C1 segment of cervical spinal cord (tissue), 14 donors: ENCODE data around the gene CPLX1.
"Not testable (repeated sequence)": the region's sequence is repeated elsewhere in the genome, so short reads cannot be mapped to it uniquely, and the experiment has no call there.

Experiments
- DNase-seq, 14 donors: peaks; one replicate each; lab custom pipeline; 2025; lab: John Stamatoyannopoulos, UW

CPLX1 gene

GRCh38 chr4:820230-821172 lies 5.4 kb downstream of the CPLX1 start:
- no peak for DNase-seq

GRCh38 chr4:819401-820229 lies 6.3 kb downstream of the CPLX1 start:
- no peak for DNase-seq

GRCh38 chr4:818106-818921 lies 7.6 kb downstream of the CPLX1 start:
- peak in 2 of 14 donors; percentile 37 to 94 for DNase-seq

GRCh38 chr4:815464-816146 lies 10.3 kb downstream of the CPLX1 start:
- no peak for DNase-seq

GRCh38 chr4:814312-814850 lies 11.5 kb downstream of the CPLX1 start:
- no peak for DNase-seq

- DNase-seq, result no peak
Measured at GRCh38 chr4:813900-814299, 12.0 kb downstream of the CPLX1 start.

- DNase-seq, result no peak
Measured at GRCh38 chr4:808860-809570, 16.9 kb downstream of the CPLX1 start.

- peak in 1 of 14 donors; percentile 49 for DNase-seq
Measured at GRCh38 chr4:807792-808191, 18.1 kb downstream of the CPLX1 start.

GRCh38 chr4:806979-807378 lies 18.9 kb downstream of the CPLX1 start:
- not testable (repeated sequence) for DNase-seq

GRCh38 chr4:804804-805203 lies 21.1 kb downstream of the CPLX1 start:
- DNase-seq, result no peak

GRCh38 chr4:803884-804283 lies 22.0 kb downstream of the CPLX1 start:
- DNase-seq, result no peak

GRCh38 chr4:801436-802124 lies 24.3 kb downstream of the CPLX1 start:
- no peak for DNase-seq

GRCh38 chr4:797066-797465 lies 28.9 kb downstream of the CPLX1 start:
- DNase-seq, result peak in 1 of 14 donors; percentile 62

- no peak for DNase-seq
Measured at GRCh38 chr4:796206-796605, 29.7 kb downstream of the CPLX1 start.

GRCh38 chr4:795726-796119 lies 30.2 kb downstream of the CPLX1 start:
- DNase-seq, result no peak

- peak in 1 of 14 donors; percentile 75 for DNase-seq
Measured at GRCh38 chr4:794900-795725, 30.8 kb downstream of the CPLX1 start.

- DNase-seq, result peak in 1 of 14 donors; percentile 77
Measured at GRCh38 chr4:793941-794621, 31.8 kb downstream of the CPLX1 start.
